HEK293T (cell line): ENCODE results near the gene MS4A8.

ENCODE experiments used
- BHLHE40 ChIP-seq: fragments of 450-650 bp; IDR thresholded peaks from 2 replicates; pipeline ENCODE4 v1.6.1; 2016; ENCODE audit warnings: mild to moderate bottlenecking, moderate library complexity, borderline replicate concordance
- ELF4 ChIP-seq: fragments of 450-650 bp; IDR thresholded peaks from 2 replicates; pipeline ENCODE4 v1.6.1; 2017; ENCODE audit warnings: antibody characterized with exemption
- FOXA1 ChIP-seq: fragments of 450-650 bp; IDR thresholded peaks from 2 replicates; pipeline ENCODE4 v1.6.1; 2016; ENCODE audit warnings: mild to moderate bottlenecking
- FOXK2 ChIP-seq: fragments of 450-650 bp; IDR thresholded peaks from 2 replicates; pipeline ENCODE4 v1.6.1; 2016; ENCODE audit warnings: mild to moderate bottlenecking
- FOXM1 ChIP-seq: fragments of 450-650 bp; IDR thresholded peaks from 2 replicates; pipeline ENCODE4 v1.6.1; 2017; ENCODE audit warnings: mild to moderate bottlenecking, borderline replicate concordance
- HDGF ChIP-seq: fragments of 450-650 bp; IDR thresholded peaks from 2 replicates; pipeline ENCODE4 v1.6.1; 2017; ENCODE audit warnings: antibody characterized with exemption, borderline replicate concordance
- LEF1 ChIP-seq: fragments of 450-650 bp; IDR thresholded peaks from 2 replicates; pipeline ENCODE4 v1.6.1; 2017; ENCODE audit warnings: mild to moderate bottlenecking, borderline replicate concordance
- SP1 ChIP-seq: fragments of 450-650 bp; IDR thresholded peaks from 2 replicates; pipeline ENCODE4 v1.6.1; 2017
- SUZ12 ChIP-seq: fragments of 450-650 bp; IDR thresholded peaks from 2 replicates; pipeline ENCODE4 v1.6.1; 2016; ENCODE audit warnings: mild to moderate bottlenecking
- TARDBP ChIP-seq: fragments of 450-650 bp; IDR thresholded peaks from 2 replicates; pipeline ENCODE4 v1.6.1; 2016
- ZNF384 ChIP-seq: fragments of 450-650 bp; IDR thresholded peaks from 2 replicates; pipeline ENCODE4 v1.6.1; 2016
- TF ChIP-seq, protein P1 (sequence below): fragments of 450-650 bp; IDR thresholded peaks from 2 replicates; pipeline ENCODE4 v1.6.1; 2016

GRCh38 chr11:60744114-60744513 is 44.7 kb downstream of the MS4A8 start:
- TF ChIP-seq SP1 (no peak), SUZ12 (no peak), FOXA1 (no peak), HDGF (no peak), TARDBP (no peak), BHLHE40 (no peak), FOXM1 (no peak), ZNF384 (no peak), ELF4 (no peak), FOXK2 (no peak), LEF1 (no peak)
- TF ChIP-seq, protein P1, sequence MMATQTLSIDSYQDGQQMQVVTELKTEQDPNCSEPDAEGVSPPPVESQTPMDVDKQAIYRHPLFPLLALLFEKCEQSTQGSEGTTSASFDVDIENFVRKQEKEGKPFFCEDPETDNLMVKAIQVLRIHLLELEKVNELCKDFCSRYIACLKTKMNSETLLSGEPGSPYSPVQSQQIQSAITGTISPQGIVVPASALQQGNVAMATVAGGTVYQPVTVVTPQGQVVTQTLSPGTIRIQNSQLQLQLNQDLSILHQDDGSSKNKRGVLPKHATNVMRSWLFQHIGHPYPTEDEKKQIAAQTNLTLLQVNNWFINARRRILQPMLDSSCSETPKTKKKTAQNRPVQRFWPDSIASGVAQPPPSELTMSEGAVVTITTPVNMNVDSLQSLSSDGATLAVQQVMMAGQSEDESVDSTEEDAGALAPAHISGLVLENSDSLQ: no peak
